ENCODE data around the gene PRADC1. TPM values are rescaled to one million over a fixed set of nuclear protein-coding genes. Genes with fewer than 3 reads are reported as not detected.

Gene PRADC1
- total and polyA plus RNA-seq, 2 donors from 2014 or later, result 16.1 to 57.7 TPM

- H3K9ac ChIP-seq (ENCODE audit: low read length in 3 of 3), result no peak overlapping the region
- intact Hi-C loops (cut with DNase I), result no loop called here
- TF ChIP-seq CTCF (IDR thresholded peaks at IDR 0.05; ENCODE audit: borderline replicate concordance, extremely low read depth, insufficient read depth), result no peak
- H3K9me3 ChIP-seq (ENCODE audit: control insufficient read depth in 2 of 3, insufficient read depth in 1 of 3, low read length in 3 of 3), result no peaks in the 10 kb centered on the region
- H3K4me1 ChIP-seq (ENCODE audit: control insufficient read depth in 2 of 3, insufficient read depth in 2 of 3, low read depth in 1 of 3, low read length in 3 of 3), result no peaks in the 10 kb centered on the region
- DNase-seq (no peak), FAIRE-seq (no peak)
- no peak overlapping the region for H3K27ac ChIP-seq (ENCODE audit: low read depth in 2 of 2, low read length in 2 of 2)
- H3K27me3 ChIP-seq (ENCODE audit: control insufficient read depth, insufficient read depth, low read length), result no peaks in the 10 kb centered on the region
- peaks cover 0 to 2% (median 0%) of the 10 kb centered on the region in 3 donors for H3K36me3 ChIP-seq (ENCODE audit: control insufficient read depth in 2 of 3, insufficient read depth in 3 of 3, low read length in 3 of 3)
- no peak overlapping the region for H3K4me3 ChIP-seq (ENCODE audit: low read length in 3 of 3)
Measured at GRCh38 chr2:73258913-73259215, 25.8 kb upstream of the PRADC1 start.

GRCh38 chr2:73258186-73258912 is 25.3 kb upstream of the PRADC1 start:
- H3K36me3 ChIP-seq (ENCODE audit: control insufficient read depth in 2 of 3, insufficient read depth in 3 of 3, low read length in 3 of 3), result peaks cover 0 to 5% (median under 1%) of the 10 kb centered on the region in 3 donors
- no peak overlapping the region for H3K9ac ChIP-seq (ENCODE audit: low read length in 3 of 3)
- no peaks in the 10 kb centered on the region for H3K9me3 ChIP-seq (ENCODE audit: control insufficient read depth in 2 of 3, insufficient read depth in 1 of 3, low read length in 3 of 3)
- no peak for FAIRE-seq
- TF ChIP-seq CTCF (IDR thresholded peaks at IDR 0.05; ENCODE audit: borderline replicate concordance, extremely low read depth, insufficient read depth), result no peak
- intact Hi-C loops (cut with DNase I), result no loop called here
- no peaks in the 10 kb centered on the region for H3K4me1 ChIP-seq (ENCODE audit: control insufficient read depth in 2 of 3, insufficient read depth in 2 of 3, low read depth in 1 of 3, low read length in 3 of 3)
- H3K27me3 ChIP-seq (ENCODE audit: control insufficient read depth, insufficient read depth, low read length), result no peaks in the 10 kb centered on the region
- DNase-seq, result no peak
- H3K4me3 ChIP-seq (ENCODE audit: low read length in 3 of 3), result no peak overlapping the region
- H3K27ac ChIP-seq (ENCODE audit: low read depth in 2 of 2, low read length in 2 of 2), result no peak overlapping the region

- FAIRE-seq, result no peak
- no peaks in the 10 kb centered on the region for H3K9me3 ChIP-seq (ENCODE audit: control insufficient read depth in 2 of 3, insufficient read depth in 1 of 3, low read length in 3 of 3)
- no peak overlapping the region for H3K9ac ChIP-seq (ENCODE audit: low read length in 3 of 3)
- no peak for DNase-seq
- no peak for TF ChIP-seq CTCF (IDR thresholded peaks at IDR 0.05; ENCODE audit: borderline replicate concordance, extremely low read depth, insufficient read depth)
- H3K27me3 ChIP-seq (ENCODE audit: control insufficient read depth, insufficient read depth, low read length), result no peaks in the 10 kb centered on the region
- intact Hi-C loops (cut with DNase I), result no loop called here
- H3K4me1 ChIP-seq (ENCODE audit: control insufficient read depth in 2 of 3, insufficient read depth in 2 of 3, low read depth in 1 of 3, low read length in 3 of 3), result no peaks in the 10 kb centered on the region
- no peak overlapping the region for H3K27ac ChIP-seq (ENCODE audit: low read depth in 2 of 2, low read length in 2 of 2)
- H3K4me3 ChIP-seq (ENCODE audit: low read length in 3 of 3), result no peak overlapping the region
- peaks cover 0 to 11% (median 8%) of the 10 kb centered on the region in 3 donors for H3K36me3 ChIP-seq (ENCODE audit: control insufficient read depth in 2 of 3, insufficient read depth in 3 of 3, low read length in 3 of 3)
Measured at GRCh38 chr2:73257425-73258125, 24.5 kb upstream of the PRADC1 start.
